GM23248 (cell line): ENCODE data around the gene ADRA2C.

Experiments
- EZH2 ChIP-seq: fragments of 200-600 bp; sonication (generic); IDR thresholded peaks from 2 replicates; pipeline ENCODE4 v1.6.1; 2018; ENCODE audit warnings: antibody characterized with exemption, mild to moderate bottlenecking; ENCODE audit not compliant: insufficient read depth, poor library complexity, severe bottlenecking
- EZH2phosphoT487 ChIP-seq: fragments of 200-600 bp; sonication (generic); IDR thresholded peaks from 2 replicates; pipeline ENCODE4 v1.6.1; 2018; ENCODE audit warnings: antibody characterized with exemption, moderate library complexity, mild to moderate bottlenecking, low read depth; ENCODE audit not compliant: insufficient read depth

GRCh38 chr4:3742610-3743009, 23.6 kb upstream of the ADRA2C start:
- TF ChIP-seq EZH2 (no peak), EZH2phosphoT487 (no peak)
